NCI-H2227 (cell line): ENCODE measurements around the gene PTPN6.
A peak's percentile ranks its signal among the peaks of the same experiment; 100 is the strongest.
"Not testable (repeated sequence)": the region's sequence is repeated elsewhere in the genome, so short reads cannot be mapped to it uniquely, and the experiment has no call there.

Source experiments
- DNase-seq: peaks from one replicate; lab custom pipeline; 2025; ENCODE audit not compliant: unreplicated experiment; lab: John Stamatoyannopoulos, UW

PTPN6 gene

GRCh38 chr12:6950811-6951540 lies at the start of gene PTPN6:
PTPN6 (plus strand) TSS chr12:6951356; CDS start chr12:6951513, 157 bp downstream.
- no peak for DNase-seq

GRCh38 chr12:6902448-6902847 lies 48.7 kb upstream of the PTPN6 start:
- DNase-seq = no peak

- DNase-seq = no peak
Measured at GRCh38 chr12:6903722-6904121, 47.4 kb upstream of the PTPN6 start.

GRCh38 chr12:6904280-6905276 lies 46.6 kb upstream of the PTPN6 start, which contains the start of gene LRRC23:
LRRC23 (plus strand) TSS chr12:6904822; CDS start chr12:6905634, 812 bp downstream.
- DNase-seq = peak; percentile 96

GRCh38 chr12:6905414-6906040 lies 45.6 kb upstream of the PTPN6 start:
- no peak for DNase-seq

- DNase-seq = not testable (repeated sequence)
Measured at GRCh38 chr12:6908141-6908540, 43.0 kb upstream of the PTPN6 start.

- DNase-seq = no peak
Measured at GRCh38 chr12:6909421-6910145, 41.6 kb upstream of the PTPN6 start.

- DNase-seq = no peak
Measured at GRCh38 chr12:6912164-6912935, 38.8 kb upstream of the PTPN6 start.

GRCh38 chr12:6914246-6914946 lies 36.8 kb upstream of the PTPN6 start, which contains the start of gene ENO2:
ENO2 (plus strand) TSS chr12:6914580; CDS start chr12:6915833, 1,253 bp downstream.
- DNase-seq = peak; percentile 78

GRCh38 chr12:6914947-6915788 lies 36.0 kb upstream of the PTPN6 start:
- peak; percentile 71 for DNase-seq

- DNase-seq = no peak
Measured at GRCh38 chr12:6915789-6916285, 35.3 kb upstream of the PTPN6 start.

GRCh38 chr12:6916426-6917200 lies 34.5 kb upstream of the PTPN6 start:
- DNase-seq = no peak

- DNase-seq = no peak
Measured at GRCh38 chr12:6917491-6918231, 33.5 kb upstream of the PTPN6 start.

- DNase-seq = no peak
Measured at GRCh38 chr12:6919588-6919987, 31.6 kb upstream of the PTPN6 start.

GRCh38 chr12:6921539-6921938 lies 29.6 kb upstream of the PTPN6 start:
- no peak for DNase-seq
